ENCODE measurements around the gene CD79B. TPM values are rescaled to one million over a fixed set of nuclear protein-coding genes. Genes with fewer than 3 reads are reported as not detected.

CD79B gene
- polyA plus RNA-seq, 1 donor (not counting 4 experiments of a cell fraction or from before 2014, with no cell fraction given) = 0.07 TPM

GRCh38 chr17:63941162-63941561, 9.0 kb upstream of the CD79B start:
- Histone ChIP-seq H3K9ac (ENCODE audit: control insufficient read depth, extremely low read depth, insufficient read depth, low read length) (no peak overlapping the region), H4K20me1 (ENCODE audit: control insufficient read depth, extremely low read depth, insufficient read depth, low read length) (no peaks in the 10 kb centered on the region), H3K36me3 (ENCODE audit: control insufficient read depth in 2 of 2, extremely low read depth in 1 of 2, insufficient read depth in 2 of 2, low read length in 2 of 2) (no peaks in the 10 kb centered on the region), H2AFZ (ENCODE audit: control insufficient read depth, low read length) (no peak overlapping the region), H3K79me2 (ENCODE audit: control insufficient read depth, insufficient read depth, low read length) (no peaks in the 10 kb centered on the region), H3K4me1 (ENCODE audit: control insufficient read depth, extremely low read depth, insufficient read depth, low read length) (no peaks in the 10 kb centered on the region), H3K9me1 (ENCODE audit: control insufficient read depth, extremely low read depth, insufficient read depth, low read length) (no peaks in the 10 kb centered on the region), H3K4me2 (ENCODE audit: control insufficient read depth, extremely low read depth, insufficient read depth, low read depth, low read length) (no peak overlapping the region), H3K9me3 (ENCODE audit: control insufficient read depth, low read depth, low read length) (no peaks in the 10 kb centered on the region), H3K27ac (ENCODE audit: control insufficient read depth, insufficient read depth, low read length) (no peak overlapping the region), H3K4me3 (ENCODE audit: control insufficient read depth in 2 of 3, extremely low read depth in 1 of 3, insufficient read depth in 2 of 3, low read depth in 1 of 3, low read length in 3 of 3) (no peak overlapping the region), H3K27me3 (ENCODE audit: control insufficient read depth, extremely low read depth, insufficient read depth, low read length) (peaks cover 4% of the 10 kb centered on the region)
- dilution Hi-C loops (cut with MboI; ENCODE audit: extremely low pct_ligation_motif_present, low sequenced_read_pairs) = no loop called here
- DNase-seq (ENCODE audit: low read depth, low spot score) (no peak), FAIRE-seq (no peak)
- TF ChIP-seq CTCF (optimal IDR thresholded peaks at IDR 0.05 in 1 of 3, IDR thresholded peaks at IDR 0.05 in 1 of 3, conservative IDR thresholded peaks at IDR 0.05 in 1 of 3; ENCODE audit: extremely low read depth in 1 of 3, insufficient read depth in 2 of 3, low read length in 3 of 3) (no peak), EZH2 (IDR thresholded peaks at IDR 0.05; ENCODE audit: low read length) (no peak)

- FAIRE-seq = no peak
Observed at GRCh38 chr17:63940584-63940983, 8.5 kb upstream of the CD79B start.

More at GRCh38 chr17:63940584-63940983, 8.5 kb upstream of the CD79B start:
- H3K4me2 ChIP-seq (ENCODE audit: control insufficient read depth, extremely low read depth, insufficient read depth, low read depth, low read length) = no peak overlapping the region
- no peaks in the 10 kb centered on the region for H4K20me1 ChIP-seq (ENCODE audit: control insufficient read depth, extremely low read depth, insufficient read depth, low read length)
- H3K27me3 ChIP-seq (ENCODE audit: control insufficient read depth, extremely low read depth, insufficient read depth, low read length) = peaks cover 4% of the 10 kb centered on the region
- no peaks in the 10 kb centered on the region for H3K36me3 ChIP-seq (ENCODE audit: control insufficient read depth in 2 of 2, extremely low read depth in 1 of 2, insufficient read depth in 2 of 2, low read length in 2 of 2)
- no peaks in the 10 kb centered on the region for H3K9me3 ChIP-seq (ENCODE audit: control insufficient read depth, low read depth, low read length)
- TF ChIP-seq EZH2 (IDR thresholded peaks at IDR 0.05; ENCODE audit: low read length) (no peak), CTCF (optimal IDR thresholded peaks at IDR 0.05 in 1 of 3, IDR thresholded peaks at IDR 0.05 in 1 of 3, conservative IDR thresholded peaks at IDR 0.05 in 1 of 3; ENCODE audit: extremely low read depth in 1 of 3, insufficient read depth in 2 of 3, low read length in 3 of 3) (no peak)
- H3K79me2 ChIP-seq (ENCODE audit: control insufficient read depth, insufficient read depth, low read length) = no peaks in the 10 kb centered on the region
- no peak for DNase-seq (ENCODE audit: low read depth, low spot score)
- no peaks in the 10 kb centered on the region for H3K4me1 ChIP-seq (ENCODE audit: control insufficient read depth, extremely low read depth, insufficient read depth, low read length)
- H3K27ac ChIP-seq (ENCODE audit: control insufficient read depth, insufficient read depth, low read length) = no peak overlapping the region
- no peaks in the 10 kb centered on the region for H3K9me1 ChIP-seq (ENCODE audit: control insufficient read depth, extremely low read depth, insufficient read depth, low read length)
- no peak overlapping the region for H3K9ac ChIP-seq (ENCODE audit: control insufficient read depth, extremely low read depth, insufficient read depth, low read length)
- H3K4me3 ChIP-seq (ENCODE audit: control insufficient read depth in 2 of 3, extremely low read depth in 1 of 3, insufficient read depth in 2 of 3, low read depth in 1 of 3, low read length in 3 of 3) = no peak overlapping the region
- no peak overlapping the region for H2AFZ ChIP-seq (ENCODE audit: control insufficient read depth, low read length)
- dilution Hi-C loops (cut with MboI; ENCODE audit: extremely low pct_ligation_motif_present, low sequenced_read_pairs) = no loop called here

Data from keratinocyte (primary cell).